Activated CD4-positive, CD25-positive, alpha-beta regulatory T cell (primary cell): ENCODE data around the gene ZNF574.

Experiments
- DNase-seq, 4 experiments: peaks; one replicate each; lab custom pipeline; 2025; lab: John Stamatoyannopoulos, UW

ZNF574 gene

DNA sequence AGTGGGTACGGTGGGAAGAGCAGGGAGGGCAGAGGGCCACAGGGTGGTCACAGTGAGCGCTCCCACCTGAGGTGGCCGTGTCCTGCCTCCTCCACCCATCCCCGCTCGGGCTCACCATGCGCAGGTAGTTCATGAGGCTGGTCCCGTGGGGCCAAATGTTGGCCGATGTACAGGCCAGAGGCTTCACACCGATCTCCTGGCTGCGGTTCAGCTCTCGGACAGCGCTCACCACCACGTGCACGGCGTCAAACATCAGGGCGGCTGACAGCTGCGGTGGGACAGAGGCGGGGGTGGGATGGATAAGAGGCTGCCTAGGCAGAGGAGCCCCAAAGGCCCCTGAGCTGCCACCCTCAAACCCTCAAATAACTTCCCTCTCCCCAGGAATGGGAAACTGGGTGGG, 21.8 kb upstream of the ZNF574 start:
- DNase-seq = no peak

DNA sequence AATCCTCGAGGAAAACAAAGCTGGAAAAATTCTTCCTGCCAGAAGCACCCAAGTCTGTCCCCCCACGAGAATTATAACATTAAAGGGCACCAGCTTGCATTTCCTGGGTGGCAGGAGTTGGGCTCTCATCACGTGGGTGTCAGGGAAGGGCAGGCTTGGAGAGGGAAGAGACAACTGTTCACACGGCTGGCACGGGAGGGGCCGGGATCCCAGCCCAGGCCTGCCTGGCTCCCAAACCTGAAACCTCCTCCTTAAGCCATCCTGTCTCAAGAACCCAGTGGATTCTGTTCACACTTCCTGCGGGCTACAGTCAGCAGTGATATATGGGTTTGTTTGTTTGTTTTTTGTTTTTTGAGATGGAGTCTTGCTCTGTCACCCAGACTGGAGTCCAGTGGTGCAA, 18.1 kb upstream of the ZNF574 start:
- no peak for DNase-seq

- no peak for DNase-seq
These were observed 16.8 kb upstream of the ZNF574 start for GRCh38 chr19:42059196-42059595.

GRCh38 chr19:42060117-42060516, 15.8 kb upstream of the ZNF574 start:
- DNase-seq = no peak

- no peak for DNase-seq
These were observed 13.6 kb upstream of the ZNF574 start for GRCh38 chr19:42062381-42062780.

DNA sequence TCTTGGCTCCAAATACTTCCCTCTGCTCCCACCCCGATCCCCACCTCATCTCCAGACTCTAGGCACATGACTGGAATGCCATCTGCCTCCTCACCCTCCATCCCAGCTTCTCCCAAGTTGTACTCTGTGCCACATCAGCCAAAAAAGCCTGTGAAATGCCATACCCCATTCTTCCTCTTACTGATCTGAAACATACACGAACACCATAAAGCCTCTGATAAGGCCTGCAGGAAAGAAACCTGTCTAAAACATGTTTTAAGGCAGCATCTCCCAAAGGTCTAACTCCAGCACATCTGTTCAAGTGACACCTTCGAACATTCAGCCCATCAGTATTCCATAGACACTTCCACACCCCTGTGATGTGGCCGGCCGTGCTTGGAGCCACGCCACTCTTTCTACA, 11.5 kb upstream of the ZNF574 start:
- no peak for DNase-seq

- DNase-seq = no peak
These were observed 10.9 kb upstream of the ZNF574 start for GRCh38 chr19:42065051-42065450.

GRCh38 chr19:42065511-42065910, 10.5 kb upstream of the ZNF574 start:
- DNase-seq = no peak

- no peak for DNase-seq
These were observed 9.8 kb upstream of the ZNF574 start for GRCh38 chr19:42066075-42066754.

GRCh38 chr19:42067315-42067888, 8.6 kb upstream of the ZNF574 start:
- DNase-seq = no peak

DNA sequence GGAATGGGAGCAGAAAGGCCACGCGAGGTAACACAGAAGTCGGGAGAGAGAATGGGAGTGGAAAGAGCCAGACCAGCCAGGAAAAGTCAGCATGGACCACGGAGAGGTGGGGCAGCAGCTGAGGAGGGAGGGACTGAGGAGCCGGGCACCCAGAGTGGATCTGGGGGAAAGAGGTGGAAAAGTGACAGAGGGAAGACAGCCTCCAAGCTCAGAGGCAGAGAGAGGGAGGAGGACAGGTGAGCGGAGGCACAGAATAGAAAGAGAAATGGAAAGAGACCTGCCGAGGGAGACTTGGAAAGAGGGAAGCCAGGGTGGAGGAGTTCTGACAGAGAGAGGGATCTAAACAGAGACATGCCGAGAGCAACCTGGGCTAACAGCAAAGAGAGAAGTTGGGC, 7.6 kb upstream of the ZNF574 start:
- no peak for DNase-seq

DNA sequence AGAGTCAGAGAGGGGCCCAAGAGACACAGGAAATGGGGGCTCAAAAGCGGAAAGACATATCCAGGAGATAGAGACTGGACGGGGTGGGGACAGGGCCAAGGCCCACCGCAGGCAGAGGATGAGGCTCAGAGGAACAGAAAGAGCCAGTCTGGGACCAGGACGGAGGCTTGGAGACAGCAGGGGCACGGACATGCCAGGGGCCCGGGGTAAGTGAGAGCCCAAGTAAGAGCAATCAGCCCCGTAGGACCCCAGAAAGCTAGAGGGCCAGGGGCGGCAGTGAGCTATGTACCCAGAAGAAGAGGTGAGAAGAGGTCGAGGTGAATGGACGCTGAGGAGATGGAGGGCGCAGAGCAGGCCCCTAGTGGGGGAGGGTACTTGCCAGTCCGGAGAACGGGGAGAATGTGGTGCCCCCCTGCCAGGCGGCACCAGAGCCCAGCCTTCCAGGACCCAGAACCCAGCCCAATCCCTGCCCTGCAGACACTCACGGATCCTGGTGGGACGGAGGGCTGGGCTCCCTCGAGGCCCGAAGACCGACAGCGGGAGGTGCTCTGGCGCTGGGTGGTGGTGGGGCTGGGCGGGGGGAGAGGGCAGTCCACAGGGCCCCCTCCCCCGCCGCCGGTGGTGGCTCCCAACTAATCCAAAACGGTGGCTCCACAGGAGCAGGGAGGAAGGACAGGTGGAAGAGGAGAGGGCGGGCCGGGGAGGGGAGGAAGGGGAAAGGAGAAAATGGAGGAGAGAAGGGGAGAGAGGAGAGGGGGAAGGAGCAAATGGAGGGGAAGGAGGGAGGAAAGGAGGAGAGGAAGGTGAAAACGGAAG, 7.0 kb upstream of the ZNF574 start:
- DNase-seq = no peak

- DNase-seq = no peak
These were observed 6.2 kb upstream of the ZNF574 start, which contains the start of gene GRIK5 for GRCh38 chr19:42069619-42070351. TSS of gene GRIK5 (minus strand) at chr19:42070206. CDS start at chr19:42065770, 4,436 bp downstream.

- no peak for DNase-seq
These were observed 4.7 kb upstream of the ZNF574 start for GRCh38 chr19:42071247-42071646.

DNA sequence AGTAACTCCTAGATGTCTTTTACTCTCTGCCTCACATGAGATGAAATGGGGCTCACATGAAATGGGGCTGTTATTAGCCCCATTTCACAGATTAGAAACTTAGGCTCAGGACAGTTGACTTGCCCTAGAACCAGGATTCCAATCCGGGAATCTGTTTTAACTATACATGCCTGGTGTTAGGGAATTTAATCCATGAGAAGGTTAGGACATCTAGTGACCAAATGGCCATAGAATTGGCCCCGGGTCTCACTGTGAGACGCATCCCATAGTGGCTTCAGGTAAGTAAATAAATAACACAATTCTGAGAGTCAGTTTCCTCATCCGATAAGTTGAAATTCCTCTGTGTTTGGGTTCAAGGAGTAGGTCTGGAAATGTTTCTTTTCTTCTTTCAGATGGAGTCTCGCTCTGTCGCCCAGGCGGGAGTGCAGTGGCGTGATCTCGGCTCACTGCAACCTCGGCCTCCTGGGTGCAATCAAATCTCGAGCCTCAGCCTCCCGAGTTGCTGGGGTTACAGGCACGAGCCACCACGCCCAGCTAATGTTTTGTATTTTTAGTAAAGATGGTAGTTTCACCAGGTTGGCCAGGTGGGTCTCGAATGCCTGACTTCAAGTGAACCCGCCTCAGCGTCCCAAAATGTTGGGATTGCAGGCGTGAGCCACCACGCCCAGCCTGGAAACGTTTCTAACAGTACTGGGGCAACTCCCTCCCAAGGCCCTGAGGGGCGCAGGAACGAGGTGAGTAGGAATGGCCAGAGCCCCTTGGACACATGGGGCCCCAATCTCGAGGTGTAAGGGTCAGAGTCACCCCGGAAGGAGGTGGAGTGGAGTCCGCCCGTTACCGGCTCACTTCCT, 1.2 kb upstream of the ZNF574 start:
- DNase-seq = no peak

- DNase-seq = no peak
These were observed 676 bp upstream of the ZNF574 start for GRCh38 chr19:42075364-42075615.

DNA sequence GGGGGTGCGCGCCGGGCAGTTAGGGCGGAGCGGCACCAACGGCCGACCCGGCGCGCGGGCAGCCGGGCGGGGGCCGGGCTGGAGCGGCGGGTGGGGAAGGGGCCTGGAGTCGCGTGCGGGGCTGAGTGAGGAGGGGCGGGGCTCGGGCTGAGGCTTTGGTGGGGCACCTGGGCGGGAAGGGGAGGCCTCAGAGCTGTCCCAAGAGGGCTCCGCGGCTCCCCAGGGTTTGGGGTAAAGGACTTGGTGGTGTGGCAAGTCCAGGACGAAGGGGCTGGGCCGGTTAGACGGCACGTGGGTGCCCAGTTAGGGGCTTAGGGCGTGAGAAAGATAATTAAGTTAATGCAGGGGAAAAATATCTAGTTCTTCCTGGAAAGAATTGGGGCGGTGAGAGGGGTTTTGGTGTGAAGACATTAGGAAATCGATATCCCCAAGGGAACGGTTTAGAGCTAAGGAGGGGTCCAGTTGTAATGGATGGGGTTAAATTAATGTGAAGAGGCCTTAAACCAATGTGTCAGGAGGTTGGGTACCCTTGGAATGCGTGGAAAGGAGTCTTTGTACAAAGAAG, 496 bp downstream of the ZNF574 start:
- no peak for DNase-seq

GRCh38 chr19:42078058-42078457, 2.1 kb downstream of the ZNF574 start:
- no peak for DNase-seq

- DNase-seq = no peak
These were observed 2.7 kb downstream of the ZNF574 start for GRCh38 chr19:42078538-42079275.

GRCh38 chr19:42079276-42079669, 3.3 kb downstream of the ZNF574 start:
- no peak for DNase-seq
